GM20000 (cell line): ENCODE results near the gene ACSM3.

Experiments
- DNase-seq: peaks from one replicate; pipeline ENCODE4 v3.0.0; 2012; ENCODE audit warnings: low spot score
- TF ChIP-seq, protein P1 (sequence below): IDR thresholded peaks from 2 replicates; pipeline ENCODE4 v1.5.1; 2012; ENCODE audit warnings: mild to moderate bottlenecking, control low read depth; ENCODE audit errors: extremely low read depth, missing control alignments

Gene ACSM3

DNA sequence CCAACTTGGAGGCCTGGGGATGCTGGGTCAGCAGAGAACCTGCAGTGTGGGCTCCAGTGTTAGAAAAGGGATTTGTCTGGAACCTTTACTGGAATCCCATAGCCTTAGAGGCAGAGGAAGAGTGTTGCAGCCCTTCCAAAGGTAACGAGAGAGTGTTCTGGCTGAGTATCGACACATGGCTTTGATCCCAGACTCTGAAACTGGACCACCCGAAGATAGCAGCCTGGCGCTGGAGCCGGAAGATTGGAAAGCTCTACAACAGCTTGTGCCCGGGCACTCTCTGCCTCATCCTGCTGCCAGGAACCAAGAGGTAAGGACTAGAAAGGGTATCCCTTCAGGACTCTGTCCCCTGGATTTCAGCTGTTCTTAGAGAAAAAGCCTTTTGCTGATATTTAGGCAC, 82.2 kb downstream of the ACSM3 start:
- TF ChIP-seq, protein P1, sequence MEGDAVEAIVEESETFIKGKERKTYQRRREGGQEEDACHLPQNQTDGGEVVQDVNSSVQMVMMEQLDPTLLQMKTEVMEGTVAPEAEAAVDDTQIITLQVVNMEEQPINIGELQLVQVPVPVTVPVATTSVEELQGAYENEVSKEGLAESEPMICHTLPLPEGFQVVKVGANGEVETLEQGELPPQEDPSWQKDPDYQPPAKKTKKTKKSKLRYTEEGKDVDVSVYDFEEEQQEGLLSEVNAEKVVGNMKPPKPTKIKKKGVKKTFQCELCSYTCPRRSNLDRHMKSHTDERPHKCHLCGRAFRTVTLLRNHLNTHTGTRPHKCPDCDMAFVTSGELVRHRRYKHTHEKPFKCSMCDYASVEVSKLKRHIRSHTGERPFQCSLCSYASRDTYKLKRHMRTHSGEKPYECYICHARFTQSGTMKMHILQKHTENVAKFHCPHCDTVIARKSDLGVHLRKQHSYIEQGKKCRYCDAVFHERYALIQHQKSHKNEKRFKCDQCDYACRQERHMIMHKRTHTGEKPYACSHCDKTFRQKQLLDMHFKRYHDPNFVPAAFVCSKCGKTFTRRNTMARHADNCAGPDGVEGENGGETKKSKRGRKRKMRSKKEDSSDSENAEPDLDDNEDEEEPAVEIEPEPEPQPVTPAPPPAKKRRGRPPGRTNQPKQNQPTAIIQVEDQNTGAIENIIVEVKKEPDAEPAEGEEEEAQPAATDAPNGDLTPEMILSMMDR, result no peak
- no peak for DNase-seq

DNA sequence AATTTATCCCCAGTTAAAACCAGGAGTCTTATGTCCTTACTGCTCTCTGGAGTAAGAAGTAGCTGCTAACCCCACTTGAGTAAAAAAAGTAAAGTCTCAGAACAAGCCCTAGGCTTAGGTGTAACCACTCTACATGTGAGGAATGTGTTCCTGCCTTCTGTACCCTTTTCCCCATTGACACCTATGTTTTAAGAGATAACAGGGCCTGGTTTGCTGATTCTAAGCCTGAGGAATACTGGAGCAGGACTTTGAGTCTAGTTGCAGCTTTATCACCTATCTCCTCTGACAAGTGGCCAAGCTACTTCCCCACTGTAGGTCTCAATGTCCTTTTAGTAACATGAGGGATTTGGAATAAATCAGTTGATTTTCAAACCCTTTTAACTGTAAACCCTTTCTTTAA, 82.7 kb downstream of the ACSM3 start:
- no peak for DNase-seq

More for the DNA sequence above, 82.7 kb downstream of the ACSM3 start:
- TF ChIP-seq, protein P1, result no peak
